Measurements from ENCODE around the gene RING1.

The RING1 gene

DNA sequence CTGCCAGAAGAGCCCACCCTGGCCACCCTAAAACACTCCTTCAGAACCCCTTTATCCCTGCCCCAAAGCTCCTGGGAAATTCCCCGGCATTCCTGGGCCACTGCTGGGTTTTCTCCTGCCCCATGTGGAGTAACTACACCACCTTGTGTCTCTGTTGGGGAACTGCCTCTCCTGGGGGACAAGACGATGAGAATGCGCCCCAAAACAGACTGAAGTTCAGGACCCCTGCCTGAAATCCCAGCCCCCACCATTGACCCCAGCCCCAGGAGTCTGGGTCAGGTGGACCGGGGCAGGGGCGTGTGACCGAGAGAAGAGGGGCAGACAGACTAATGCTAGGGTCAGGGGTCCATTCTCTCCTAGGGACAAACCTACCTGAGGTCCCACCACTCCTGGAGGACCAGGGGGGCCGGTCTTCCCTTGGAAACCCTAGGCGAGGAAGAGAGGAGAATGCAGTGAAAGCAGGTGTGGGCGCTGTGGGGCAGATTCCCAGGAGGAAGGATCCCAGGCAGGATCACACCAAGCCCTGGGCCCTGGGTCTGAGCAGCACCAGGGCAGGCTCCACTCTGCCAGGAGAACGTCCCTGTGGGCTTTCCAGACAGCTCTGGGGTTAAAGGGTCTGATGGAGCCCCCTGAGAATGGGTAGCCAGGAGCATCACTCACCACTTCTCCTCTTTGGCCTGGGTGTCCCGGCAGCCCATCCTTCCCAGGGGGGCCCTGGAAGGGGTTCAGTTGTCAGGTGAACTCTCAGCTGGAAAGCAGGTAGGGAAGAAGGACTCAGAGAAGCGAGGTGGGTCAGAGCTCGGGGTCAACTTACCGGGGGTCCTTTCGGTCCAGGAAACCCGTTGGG lies 35.4 kb upstream of the RING1 start:
- DNase-seq: no peak

GRCh38 chr6:33173535-33174180 lies 34.6 kb upstream of the RING1 start:
- DNase-seq: no peak

GRCh38 chr6:33174784-33175183 lies 33.5 kb upstream of the RING1 start:
- DNase-seq: no peak

- DNase-seq: no peak
Measured at GRCh38 chr6:33175436-33176069, 32.7 kb upstream of the RING1 start.

- no peak for DNase-seq
Measured at GRCh38 chr6:33176906-33177305, 31.4 kb upstream of the RING1 start.

GRCh38 chr6:33177552-33178446 lies 30.5 kb upstream of the RING1 start:
- no peak for DNase-seq

DNA sequence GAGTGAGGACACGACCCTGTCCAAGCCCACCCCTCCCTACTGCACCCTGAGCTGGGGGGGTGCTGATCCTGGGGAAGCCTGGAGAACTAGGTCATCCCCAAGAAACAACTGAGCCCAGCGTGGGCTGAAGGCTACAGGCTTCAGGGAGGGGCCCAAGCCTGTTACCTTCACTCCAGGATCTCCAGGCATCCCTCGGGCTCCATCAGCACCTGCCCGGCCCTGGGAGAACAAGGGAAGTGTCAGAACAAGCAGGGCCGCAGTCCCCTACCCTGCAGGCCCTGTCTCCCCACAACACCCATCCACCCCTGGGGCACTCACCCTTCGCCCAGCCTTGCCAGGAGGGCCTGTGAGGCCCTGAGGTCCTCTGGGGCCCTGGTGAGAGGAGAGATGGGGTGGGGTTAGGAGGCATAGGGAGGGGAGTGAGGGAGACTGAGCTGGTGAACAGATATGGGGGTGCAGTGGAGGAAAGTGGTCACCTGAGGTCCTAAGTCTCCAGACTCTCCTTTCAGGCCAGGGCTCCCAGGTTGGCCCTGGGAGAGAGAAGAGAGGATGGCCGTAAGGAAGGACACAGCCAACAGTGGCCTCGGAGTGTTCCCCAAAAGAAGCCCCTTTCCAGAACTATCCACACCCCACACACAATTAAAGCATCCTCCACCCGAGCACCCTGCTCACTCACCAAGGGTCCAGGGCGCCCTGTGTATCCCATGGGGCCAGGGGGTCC lies 29.4 kb upstream of the RING1 start:
- no peak for DNase-seq

DNA sequence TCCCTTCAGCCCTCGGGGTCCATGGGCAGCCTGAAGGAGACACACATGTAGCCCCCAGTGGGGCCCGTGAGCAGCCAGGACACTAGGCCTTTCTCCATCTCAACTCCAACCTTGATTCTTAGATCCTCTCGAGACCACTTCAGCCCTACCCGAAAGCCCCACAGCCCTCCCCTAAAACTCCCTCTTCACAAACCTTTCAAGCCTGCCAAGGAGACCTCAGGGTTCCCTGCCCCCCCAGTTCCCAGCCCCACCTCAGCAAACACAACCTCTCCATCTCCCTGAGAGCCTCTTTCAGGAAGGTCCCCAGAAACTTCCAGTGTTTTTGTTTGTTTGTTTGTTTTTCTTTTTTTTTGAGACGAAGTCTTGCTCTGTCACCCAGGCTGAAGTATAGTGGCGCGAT lies 27.2 kb upstream of the RING1 start:
- DNase-seq: no peak

- DNase-seq: no peak
Measured at GRCh38 chr6:33183071-33183683, 25.1 kb upstream of the RING1 start.

- DNase-seq: no peak
Measured at GRCh38 chr6:33185190-33185589, 23.1 kb upstream of the RING1 start.

- DNase-seq: no peak
Measured at GRCh38 chr6:33185654-33186187, 22.6 kb upstream of the RING1 start.

GRCh38 chr6:33187809-33188208 lies 20.5 kb upstream of the RING1 start:
- no peak for DNase-seq

GRCh38 chr6:33189164-33189563 lies 19.1 kb upstream of the RING1 start:
- no peak for DNase-seq

DNA sequence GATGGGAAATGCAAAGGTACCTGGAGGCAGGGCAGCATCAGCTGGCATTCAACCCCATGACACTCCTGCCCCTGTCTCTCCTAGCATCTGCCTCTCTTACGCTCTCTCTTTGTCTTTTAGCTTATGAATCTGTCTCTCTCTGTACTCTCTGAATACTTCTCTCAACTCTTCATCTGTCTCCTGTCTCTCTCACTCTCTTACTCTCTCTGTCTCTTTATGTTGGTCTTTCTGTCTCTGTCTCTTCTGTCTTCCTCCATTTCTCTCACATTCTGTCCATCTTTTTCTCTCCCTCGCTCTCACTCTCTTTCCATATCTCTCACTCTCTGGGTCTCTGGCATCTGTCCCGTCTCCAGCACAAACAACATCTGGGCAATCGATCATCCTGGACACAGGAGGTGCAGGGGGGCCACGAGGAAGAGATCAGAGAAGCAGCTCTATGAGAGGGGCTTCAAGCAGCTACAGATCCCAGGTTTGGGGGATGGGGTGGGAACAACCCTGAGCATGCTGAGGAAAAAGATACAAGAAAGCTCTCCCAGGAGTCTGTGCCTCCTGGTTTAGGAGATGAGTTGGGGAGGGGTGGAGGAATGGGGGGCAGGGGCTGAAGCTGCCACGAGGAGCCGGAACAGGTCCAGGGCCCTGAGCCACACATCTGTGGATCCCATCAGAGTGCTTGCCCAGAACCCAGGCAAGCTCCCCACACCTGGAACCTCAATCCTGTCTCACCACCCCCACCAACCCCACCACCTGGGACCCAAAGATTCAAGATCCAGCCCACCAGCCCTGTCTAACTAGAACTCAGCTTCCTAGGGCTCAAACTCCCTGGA lies 18.5 kb upstream of the RING1 start:
- DNase-seq: no peak

DNA sequence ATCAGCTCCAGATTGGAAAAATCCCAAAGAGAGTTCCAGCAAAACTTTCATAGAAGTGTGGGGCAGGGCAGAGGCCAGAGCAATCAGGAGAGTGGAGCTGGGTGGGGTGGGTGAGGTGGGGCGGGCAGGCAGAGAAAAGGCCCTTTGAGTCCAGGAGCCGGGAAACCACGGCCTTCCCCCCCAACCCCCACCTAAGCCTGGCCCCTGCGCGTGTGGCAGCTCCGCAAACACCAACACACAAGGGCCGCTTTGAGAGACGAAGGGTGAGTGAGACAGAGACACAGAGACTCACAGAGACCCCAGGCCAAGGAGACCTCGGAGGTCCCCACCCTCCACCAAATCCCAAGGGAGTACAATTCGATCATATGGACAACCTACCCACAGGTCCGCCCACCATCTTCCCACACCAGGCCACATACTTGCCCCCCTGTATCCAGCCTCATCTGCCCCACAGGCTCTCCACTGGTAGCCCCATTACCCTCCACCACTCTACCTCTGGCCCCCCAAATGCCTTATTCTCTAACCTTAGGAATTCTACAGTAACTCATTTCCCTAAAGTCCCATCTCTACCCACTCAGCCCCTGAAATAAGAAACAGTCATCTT lies 17.7 kb upstream of the RING1 start:
- no peak for DNase-seq

- DNase-seq: peak; percentile 22
Measured at GRCh38 chr6:33191383-33192104, 16.8 kb upstream of the RING1 start.

- DNase-seq: no peak
Measured at GRCh38 chr6:33192105-33192646, 16.1 kb upstream of the RING1 start, which contains the start of gene COL11A2. Gene COL11A2 (minus strand): TSS chr6:33192467. CDS start chr6:33192240, 227 bp downstream.

- peak; percentile 13 for DNase-seq
Measured at GRCh38 chr6:33192671-33193602, 15.4 kb upstream of the RING1 start.
